Measurements from ENCODE around the gene SRRD.
"Not testable (repeated sequence)": the region's sequence is repeated elsewhere in the genome, so short reads cannot be mapped to it uniquely, and the experiment has no call there.

SRRD gene, protein sequence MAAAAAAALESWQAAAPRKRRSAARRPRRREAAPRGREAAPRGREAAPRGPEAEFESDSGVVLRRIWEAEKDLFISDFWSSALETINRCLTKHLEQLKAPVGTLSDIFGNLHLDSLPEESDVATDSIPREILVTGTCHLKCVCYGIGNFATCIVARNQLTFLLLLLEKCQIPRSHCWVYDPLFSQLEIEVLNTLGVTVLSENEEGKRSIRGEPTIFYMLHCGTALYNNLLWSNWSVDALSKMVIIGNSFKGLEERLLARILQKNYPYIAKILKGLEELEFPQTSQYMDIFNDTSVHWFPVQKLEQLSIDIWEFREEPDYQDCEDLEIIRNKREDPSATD

DNA sequence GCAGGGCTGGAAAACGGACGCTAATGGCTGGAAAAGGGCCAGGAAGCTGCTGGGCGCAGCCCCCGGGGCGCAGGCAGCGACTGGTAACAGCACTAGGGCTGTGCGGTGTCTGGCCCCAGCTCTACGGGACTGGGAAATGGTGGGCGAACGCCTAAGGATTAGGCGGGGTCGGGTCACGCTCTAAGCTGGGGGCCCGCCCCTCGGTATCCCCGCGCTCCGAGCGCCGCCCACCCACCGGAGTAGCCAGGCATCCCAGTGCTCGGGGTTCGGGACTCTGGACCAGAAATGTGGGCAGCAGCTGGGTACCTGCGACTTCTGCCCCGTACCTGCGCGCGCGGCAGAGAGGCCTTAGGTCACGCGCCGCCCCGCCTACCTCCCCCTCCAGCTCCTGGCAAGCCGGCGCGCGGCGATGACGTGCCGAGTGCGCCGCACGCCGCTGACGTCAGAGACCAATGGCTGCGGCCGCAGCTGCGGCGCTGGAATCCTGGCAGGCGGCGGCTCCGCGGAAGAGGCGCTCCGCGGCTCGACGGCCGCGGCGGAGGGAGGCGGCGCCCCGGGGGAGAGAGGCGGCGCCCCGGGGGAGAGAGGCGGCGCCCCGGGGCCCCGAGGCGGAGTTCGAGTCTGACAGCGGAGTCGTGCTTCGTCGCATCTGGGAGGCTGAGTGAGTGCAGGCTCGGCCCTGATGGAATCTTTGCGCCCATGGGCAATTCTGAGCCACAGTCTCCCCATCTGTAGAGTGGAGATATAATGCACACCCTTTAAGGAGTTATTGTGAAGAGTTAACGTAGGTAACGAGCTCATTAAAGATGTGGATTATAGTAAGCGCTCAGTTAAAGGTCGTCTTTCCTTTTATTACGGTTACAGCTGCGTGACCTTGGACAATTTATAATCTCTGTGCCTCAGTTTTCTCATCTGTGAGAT lies at the start of gene SRRD, which contains the start of gene HPS4:
Gene SRRD (plus strand): TSS at position 439 of the 921 bp plus-strand sequence. CDS start 14 bp downstream, at position 453.
Gene HPS4 (minus strand): TSS at position 345 of the 921 bp plus-strand sequence. CDS start 2,021 bp downstream, outside the sequence.
- H3K4me3 ChIP-seq (ENCODE audit: low read depth, low read length) = peak within 1 kb of the TSS; percentile 70
- DNase-seq (ENCODE audit: low read depth) = peak; percentile 93
- TF ChIP-seq, protein P1, sequence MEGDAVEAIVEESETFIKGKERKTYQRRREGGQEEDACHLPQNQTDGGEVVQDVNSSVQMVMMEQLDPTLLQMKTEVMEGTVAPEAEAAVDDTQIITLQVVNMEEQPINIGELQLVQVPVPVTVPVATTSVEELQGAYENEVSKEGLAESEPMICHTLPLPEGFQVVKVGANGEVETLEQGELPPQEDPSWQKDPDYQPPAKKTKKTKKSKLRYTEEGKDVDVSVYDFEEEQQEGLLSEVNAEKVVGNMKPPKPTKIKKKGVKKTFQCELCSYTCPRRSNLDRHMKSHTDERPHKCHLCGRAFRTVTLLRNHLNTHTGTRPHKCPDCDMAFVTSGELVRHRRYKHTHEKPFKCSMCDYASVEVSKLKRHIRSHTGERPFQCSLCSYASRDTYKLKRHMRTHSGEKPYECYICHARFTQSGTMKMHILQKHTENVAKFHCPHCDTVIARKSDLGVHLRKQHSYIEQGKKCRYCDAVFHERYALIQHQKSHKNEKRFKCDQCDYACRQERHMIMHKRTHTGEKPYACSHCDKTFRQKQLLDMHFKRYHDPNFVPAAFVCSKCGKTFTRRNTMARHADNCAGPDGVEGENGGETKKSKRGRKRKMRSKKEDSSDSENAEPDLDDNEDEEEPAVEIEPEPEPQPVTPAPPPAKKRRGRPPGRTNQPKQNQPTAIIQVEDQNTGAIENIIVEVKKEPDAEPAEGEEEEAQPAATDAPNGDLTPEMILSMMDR (IDR thresholded peaks at IDR 0.05; ENCODE audit: insufficient read depth, low read depth, low read length, missing control alignments) = no peak

DNA sequence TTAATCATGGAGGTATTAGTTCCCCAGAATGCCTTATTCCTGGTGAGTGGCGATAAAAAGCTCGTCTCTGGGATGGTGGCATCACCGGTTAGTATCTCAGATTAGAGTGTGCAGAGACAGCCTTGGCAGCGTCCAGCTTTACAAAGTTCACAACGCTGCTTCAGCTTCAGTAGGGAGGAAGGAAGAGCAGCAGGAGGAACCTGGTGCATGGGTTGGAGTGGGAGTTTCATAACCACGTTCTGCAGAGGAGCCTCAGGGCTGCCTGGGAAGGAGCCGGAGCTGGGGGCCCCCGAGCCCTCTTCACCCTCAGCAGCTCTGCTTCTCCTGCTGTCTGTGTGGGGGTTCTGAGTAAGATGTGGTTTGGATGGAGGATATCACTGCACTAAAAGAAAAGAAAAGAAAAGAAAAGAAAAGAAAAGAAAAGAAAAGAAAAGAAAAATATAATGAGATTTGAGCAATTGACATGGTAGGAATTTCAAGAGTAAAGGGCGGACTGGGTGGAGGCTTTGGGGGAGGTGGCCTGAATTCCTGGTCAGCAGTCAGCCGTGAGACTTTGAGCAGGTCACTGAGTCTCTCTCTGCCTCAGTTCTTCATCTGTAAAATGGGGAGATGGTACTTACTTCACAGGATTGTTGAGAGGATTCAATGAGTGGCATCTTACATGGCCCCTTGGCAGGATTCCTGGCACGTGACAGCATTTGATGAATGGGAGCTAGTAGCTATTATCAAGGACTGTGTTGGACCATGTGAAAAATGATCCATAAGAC lies 48.2 kb upstream of the SRRD start:
- H3K4me3 ChIP-seq (ENCODE audit: low read depth, low read length) = no peak overlapping the region
- TF ChIP-seq, protein P1 (IDR thresholded peaks at IDR 0.05; ENCODE audit: insufficient read depth, low read depth, low read length, missing control alignments) = no peak
- DNase-seq (ENCODE audit: low read depth) = no peak

DNA sequence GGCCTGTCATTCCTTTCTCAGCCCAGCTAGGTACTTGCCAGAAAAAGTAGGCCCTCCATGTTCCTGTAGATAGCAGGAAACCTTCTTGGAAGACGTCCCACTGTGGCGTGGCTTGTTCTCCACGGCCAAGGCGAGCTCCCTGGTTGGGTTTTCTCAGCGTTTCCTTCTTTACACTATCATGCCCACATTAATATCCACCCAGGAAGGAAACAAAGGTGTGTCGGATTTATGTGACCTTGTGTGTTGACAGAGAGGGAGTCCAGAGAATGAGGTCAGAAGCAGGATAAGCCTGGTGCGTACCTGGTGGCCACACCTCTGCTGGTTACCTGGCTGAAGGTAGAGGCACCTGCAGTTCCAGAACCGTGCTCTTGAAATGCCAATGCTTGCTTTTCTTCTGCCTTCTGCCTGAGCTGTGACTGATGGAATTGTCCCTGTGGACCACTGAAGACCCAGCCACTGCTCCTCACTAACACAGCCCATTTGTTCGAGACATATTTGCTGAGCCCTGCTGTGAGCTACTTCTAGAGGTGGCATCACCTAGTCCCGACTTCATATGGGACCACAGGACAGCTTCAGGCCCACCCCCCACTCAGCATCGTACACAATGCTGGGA lies 46.7 kb upstream of the SRRD start:
- DNase-seq (ENCODE audit: low read depth) = no peak
- no peak overlapping the region for H3K4me3 ChIP-seq (ENCODE audit: low read depth, low read length)
- TF ChIP-seq, protein P1 (IDR thresholded peaks at IDR 0.05; ENCODE audit: insufficient read depth, low read depth, low read length, missing control alignments) = no peak

DNA sequence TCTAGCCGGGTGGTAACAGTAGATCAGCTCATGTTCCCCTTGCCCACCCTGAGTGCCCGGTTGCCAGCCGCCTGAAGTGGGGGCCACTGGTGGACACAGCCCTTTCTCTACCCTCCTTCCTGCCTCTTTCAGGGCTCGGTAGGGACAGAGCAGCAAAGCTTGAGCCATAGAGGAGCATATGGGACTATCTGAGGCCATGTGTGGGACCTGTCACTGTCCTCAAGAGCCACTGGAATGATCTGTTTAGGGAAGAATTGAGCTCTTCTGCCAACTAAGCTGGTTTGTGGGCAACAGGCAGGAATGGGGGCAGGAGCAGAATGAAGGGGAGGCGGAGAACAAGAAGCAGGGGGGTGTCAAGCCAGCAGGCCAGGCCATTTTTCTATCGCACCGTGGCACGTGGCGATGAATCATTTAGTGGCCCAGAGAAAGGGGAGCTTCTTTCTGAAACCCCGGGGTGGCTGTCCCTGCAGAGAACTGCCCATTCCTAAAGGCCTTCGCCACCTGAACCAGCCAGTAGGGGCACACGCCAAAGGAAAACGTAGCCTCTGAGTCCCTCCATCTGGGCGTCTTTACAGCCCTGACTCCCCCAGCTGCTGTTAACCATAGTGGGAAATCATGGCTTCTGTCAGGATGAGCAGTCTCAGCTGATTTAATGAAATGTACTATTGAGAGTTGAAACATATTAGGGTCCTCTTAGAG lies 45.8 kb upstream of the SRRD start:
- DNase-seq (ENCODE audit: low read depth) = no peak
- TF ChIP-seq, protein P1 (IDR thresholded peaks at IDR 0.05; ENCODE audit: insufficient read depth, low read depth, low read length, missing control alignments) = no peak
- no peak overlapping the region for H3K4me3 ChIP-seq (ENCODE audit: low read depth, low read length)

DNA sequence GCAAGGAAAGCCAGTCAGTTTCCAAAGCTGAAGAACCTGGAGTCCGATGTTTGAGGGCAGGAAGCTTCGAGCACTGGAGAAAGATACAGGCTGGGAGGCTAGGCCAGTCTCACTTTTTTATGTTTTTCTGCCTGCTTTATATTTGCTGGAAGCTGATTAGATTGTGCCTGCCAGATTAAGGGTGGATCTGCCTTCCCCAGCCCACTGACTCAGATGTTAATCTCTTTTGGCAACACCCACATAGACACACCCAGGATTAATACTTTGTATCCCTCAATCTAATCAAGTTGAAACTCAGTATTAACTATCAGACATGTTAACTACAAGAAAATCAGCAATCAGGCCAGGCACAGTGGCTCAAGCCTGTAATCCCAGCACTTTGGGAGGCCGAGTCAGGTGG lies 44.9 kb upstream of the SRRD start:
- not testable (repeated sequence) for DNase-seq (ENCODE audit: low read depth); H3K4me3 ChIP-seq (ENCODE audit: low read depth, low read length)

DNA sequence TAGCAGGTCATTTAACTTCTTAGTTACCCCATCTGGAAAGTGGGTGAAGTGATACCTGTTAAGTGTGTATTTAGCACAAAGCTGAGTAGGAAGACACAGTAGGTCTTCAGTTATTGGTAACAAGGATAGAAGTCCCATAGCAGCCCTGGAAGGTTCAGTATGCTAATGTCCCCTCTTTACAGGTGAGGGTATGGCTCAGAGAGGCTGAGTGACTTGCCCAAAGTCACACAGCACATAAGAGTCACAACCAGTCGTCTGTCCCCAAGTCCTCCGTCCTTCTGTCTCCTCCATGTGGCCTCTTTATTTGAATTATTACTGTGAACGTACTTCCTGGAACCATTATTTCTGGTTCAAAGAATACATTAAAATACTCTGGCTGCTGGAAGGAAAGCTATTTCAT lies 44.1 kb upstream of the SRRD start:
- TF ChIP-seq, protein P1 (IDR thresholded peaks at IDR 0.05; ENCODE audit: insufficient read depth, low read depth, low read length, missing control alignments) = no peak
- no peak for DNase-seq (ENCODE audit: low read depth)
- H3K4me3 ChIP-seq (ENCODE audit: low read depth, low read length) = no peak overlapping the region

All from GM12865 (cell line).